SU-DHL-6 (cell line): ENCODE measurements around the gene PLA2G4F.

Experiments used
- EZH2phosphoT487 ChIP-seq: fragments of 200-600 bp; sonication (generic), shearing (Covaris generic); conservative IDR thresholded peaks from 2 replicates; pipeline ENCODE4 v1.6.1; 2018; ENCODE audit warnings: mild to moderate bottlenecking, antibody characterized with exemption, low read length, moderate library complexity, mixed read lengths
- TF ChIP-seq, protein P1 (sequence below): fragments of 200-600 bp; sonication (generic); IDR thresholded peaks from one replicate; pipeline ENCODE4 v1.5.1; 2017; ENCODE audit warnings: antibody characterized with exemption, mild to moderate bottlenecking, low read length, moderate library complexity; ENCODE audit not compliant: insufficient read depth, poor library complexity, severe bottlenecking

DNA sequence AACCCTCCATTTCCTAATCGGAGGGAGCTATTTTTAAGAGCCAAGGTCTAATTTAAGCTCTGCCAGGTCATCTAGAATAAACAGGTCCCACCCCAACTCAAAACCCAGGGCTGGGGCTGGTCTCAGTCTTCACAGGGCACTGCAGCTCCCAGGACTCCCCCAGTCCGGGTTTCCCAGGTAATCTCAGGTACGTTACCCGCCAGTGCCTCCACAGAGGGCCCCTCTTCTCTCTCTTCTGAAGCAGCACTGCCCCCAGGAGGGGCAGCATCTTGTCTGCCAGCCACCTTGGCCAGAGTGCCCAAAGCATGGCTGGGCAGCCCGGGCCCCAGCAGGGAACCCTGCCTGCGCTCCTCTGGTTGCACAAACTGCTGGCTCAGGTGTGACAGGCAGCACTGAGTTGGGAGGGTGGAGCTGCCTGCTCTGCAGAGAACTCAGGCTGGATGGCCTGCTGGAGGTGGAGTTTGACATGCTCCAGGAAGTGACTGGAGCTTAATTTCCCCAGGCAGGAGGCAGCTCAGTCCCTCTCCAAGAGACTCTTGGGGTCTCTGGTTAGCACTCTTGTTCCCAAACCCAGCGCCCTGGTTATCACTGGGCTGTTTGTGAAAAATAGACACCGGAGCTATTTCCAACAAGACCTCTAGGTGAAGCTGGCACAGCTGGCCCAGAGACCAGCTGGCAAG lies at the start of gene PLA2G4F:
- TF ChIP-seq, protein P1, sequence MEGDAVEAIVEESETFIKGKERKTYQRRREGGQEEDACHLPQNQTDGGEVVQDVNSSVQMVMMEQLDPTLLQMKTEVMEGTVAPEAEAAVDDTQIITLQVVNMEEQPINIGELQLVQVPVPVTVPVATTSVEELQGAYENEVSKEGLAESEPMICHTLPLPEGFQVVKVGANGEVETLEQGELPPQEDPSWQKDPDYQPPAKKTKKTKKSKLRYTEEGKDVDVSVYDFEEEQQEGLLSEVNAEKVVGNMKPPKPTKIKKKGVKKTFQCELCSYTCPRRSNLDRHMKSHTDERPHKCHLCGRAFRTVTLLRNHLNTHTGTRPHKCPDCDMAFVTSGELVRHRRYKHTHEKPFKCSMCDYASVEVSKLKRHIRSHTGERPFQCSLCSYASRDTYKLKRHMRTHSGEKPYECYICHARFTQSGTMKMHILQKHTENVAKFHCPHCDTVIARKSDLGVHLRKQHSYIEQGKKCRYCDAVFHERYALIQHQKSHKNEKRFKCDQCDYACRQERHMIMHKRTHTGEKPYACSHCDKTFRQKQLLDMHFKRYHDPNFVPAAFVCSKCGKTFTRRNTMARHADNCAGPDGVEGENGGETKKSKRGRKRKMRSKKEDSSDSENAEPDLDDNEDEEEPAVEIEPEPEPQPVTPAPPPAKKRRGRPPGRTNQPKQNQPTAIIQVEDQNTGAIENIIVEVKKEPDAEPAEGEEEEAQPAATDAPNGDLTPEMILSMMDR: no peak
- no peak for TF ChIP-seq EZH2phosphoT487
